Activated T-cell treated with anti-CD3 and anti-CD28 coated beads, Interleukin-2, amount 50 U/mL, for 24 hours (primary cell): Measurements from ENCODE around the gene GNA12.
A peak's percentile ranks its signal among the peaks of the same experiment; 100 is the strongest.

Experiments used
- DNase-seq: peaks from one replicate; pipeline ENCODE4 v3.0.0-alpha.2; 2020
- H3K27ac Mint-ChIP-seq: 2 replicates; pipeline ENCODE4 v1.8.0; 2020; ENCODE audit warnings: mild to moderate bottlenecking, mixed read lengths
- H3K27me3 Mint-ChIP-seq: 2 replicates; pipeline ENCODE4 v1.8.0; 2020; ENCODE audit warnings: mixed read lengths
- H3K36me3 Mint-ChIP-seq: 2 replicates; pipeline ENCODE4 v1.8.0; 2020; ENCODE audit warnings: low read depth, mixed read lengths
- H3K4me1 Mint-ChIP-seq: 2 replicates; pipeline ENCODE4 v1.8.0; 2020; ENCODE audit warnings: low read depth, mixed read lengths
- H3K4me3 Mint-ChIP-seq: 2 replicates; pipeline ENCODE4 v1.8.0; 2020; ENCODE audit warnings: mild to moderate bottlenecking, moderate library complexity, mixed read lengths
- H3K9me3 Mint-ChIP-seq: 2 replicates; pipeline ENCODE4 v1.8.0; 2020; ENCODE audit warnings: mixed read lengths

The GNA12 gene

DNA sequence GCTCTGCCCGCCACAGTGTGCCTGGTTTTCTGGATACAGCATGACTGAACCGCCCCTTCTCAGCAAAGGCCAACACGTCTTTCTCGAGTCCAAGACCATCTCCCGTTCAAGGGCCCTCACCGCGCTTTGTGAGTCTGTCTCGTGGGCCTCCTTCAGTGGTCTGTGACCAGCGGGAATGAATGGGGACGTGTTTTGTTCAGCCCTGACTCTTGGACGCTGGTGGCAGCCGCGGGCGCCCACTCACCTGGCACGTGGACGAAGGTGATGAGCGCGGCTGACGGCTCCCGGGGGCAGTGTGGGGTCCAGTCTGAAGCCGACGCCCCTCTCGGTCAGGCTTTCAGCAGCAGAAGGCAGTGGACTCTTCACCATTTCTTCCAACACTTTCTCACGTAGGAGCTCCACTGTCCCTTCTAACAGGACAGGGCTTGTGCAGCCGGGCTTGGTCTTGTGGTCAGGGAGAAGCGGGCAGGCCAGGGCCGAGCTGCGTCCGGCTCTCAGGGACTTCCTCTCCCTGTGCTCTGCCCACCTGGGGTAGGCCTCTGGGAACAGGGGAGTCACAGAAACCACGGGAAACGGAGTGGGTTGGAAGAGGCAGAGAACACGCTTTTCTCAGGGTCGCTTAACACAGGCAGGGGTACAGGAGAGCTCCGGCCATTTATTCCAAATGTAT is 125.7 kb downstream of the GNA12 start:
- no peak overlapping the region for H3K4me3 Mint-ChIP-seq
- no peak overlapping the region for H3K27ac Mint-ChIP-seq
- H3K4me1 Mint-ChIP-seq: peaks cover 69% of the 10 kb centered on the region
- DNase-seq: no peak
- H3K27me3 Mint-ChIP-seq: peaks cover 25% of the 10 kb centered on the region
- H3K9me3 Mint-ChIP-seq: no peaks in the 10 kb centered on the region
- H3K36me3 Mint-ChIP-seq: peaks cover 4% of the 10 kb centered on the region

- Mint-ChIP-seq H3K27ac (peak overlapping the region; percentile 33), H3K36me3 (no peaks in the 10 kb centered on the region), H3K27me3 (peaks cover 26% of the 10 kb centered on the region), H3K4me3 (no peak overlapping the region), H3K4me1 (peaks cover 70% of the 10 kb centered on the region), H3K9me3 (no peaks in the 10 kb centered on the region)
- DNase-seq: no peak
Observed at GRCh38 chr7:2717293-2718261, 126.5 kb downstream of the GNA12 start.

- DNase-seq: no peak
- no peak overlapping the region for H3K4me3 Mint-ChIP-seq
- no peak overlapping the region for H3K27ac Mint-ChIP-seq
- H3K36me3 Mint-ChIP-seq: no peaks in the 10 kb centered on the region
- H3K9me3 Mint-ChIP-seq: no peaks in the 10 kb centered on the region
- peaks cover 26% of the 10 kb centered on the region for H3K27me3 Mint-ChIP-seq
- peaks cover 70% of the 10 kb centered on the region for H3K4me1 Mint-ChIP-seq
Observed at GRCh38 chr7:2716906-2717292, 127.2 kb downstream of the GNA12 start.

DNA sequence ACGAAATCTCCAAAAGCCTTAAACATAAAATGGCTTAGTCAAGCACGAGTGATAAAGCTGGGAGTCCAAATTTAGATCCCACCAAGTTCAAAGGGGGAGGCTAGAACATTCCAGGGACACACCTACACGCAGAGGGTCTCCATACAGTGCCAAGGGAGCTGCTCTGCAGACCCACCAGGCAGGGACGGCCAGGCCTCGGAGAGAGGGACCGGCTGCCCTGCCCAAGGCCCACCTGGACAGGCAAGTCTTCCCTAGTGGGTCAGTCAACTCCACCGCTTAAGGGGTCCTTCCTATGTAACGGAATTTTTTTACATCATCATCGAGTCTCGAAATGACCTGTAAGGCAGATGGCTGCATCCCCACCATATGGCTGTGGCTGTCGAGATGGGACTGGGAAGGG is 127.6 kb downstream of the GNA12 start:
- Mint-ChIP-seq H3K27me3 (peaks cover 26% of the 10 kb centered on the region), H3K4me1 (peaks cover 70% of the 10 kb centered on the region), H3K27ac (no peak overlapping the region), H3K4me3 (no peak overlapping the region), H3K9me3 (no peaks in the 10 kb centered on the region), H3K36me3 (no peaks in the 10 kb centered on the region)
- no peak for DNase-seq

DNA sequence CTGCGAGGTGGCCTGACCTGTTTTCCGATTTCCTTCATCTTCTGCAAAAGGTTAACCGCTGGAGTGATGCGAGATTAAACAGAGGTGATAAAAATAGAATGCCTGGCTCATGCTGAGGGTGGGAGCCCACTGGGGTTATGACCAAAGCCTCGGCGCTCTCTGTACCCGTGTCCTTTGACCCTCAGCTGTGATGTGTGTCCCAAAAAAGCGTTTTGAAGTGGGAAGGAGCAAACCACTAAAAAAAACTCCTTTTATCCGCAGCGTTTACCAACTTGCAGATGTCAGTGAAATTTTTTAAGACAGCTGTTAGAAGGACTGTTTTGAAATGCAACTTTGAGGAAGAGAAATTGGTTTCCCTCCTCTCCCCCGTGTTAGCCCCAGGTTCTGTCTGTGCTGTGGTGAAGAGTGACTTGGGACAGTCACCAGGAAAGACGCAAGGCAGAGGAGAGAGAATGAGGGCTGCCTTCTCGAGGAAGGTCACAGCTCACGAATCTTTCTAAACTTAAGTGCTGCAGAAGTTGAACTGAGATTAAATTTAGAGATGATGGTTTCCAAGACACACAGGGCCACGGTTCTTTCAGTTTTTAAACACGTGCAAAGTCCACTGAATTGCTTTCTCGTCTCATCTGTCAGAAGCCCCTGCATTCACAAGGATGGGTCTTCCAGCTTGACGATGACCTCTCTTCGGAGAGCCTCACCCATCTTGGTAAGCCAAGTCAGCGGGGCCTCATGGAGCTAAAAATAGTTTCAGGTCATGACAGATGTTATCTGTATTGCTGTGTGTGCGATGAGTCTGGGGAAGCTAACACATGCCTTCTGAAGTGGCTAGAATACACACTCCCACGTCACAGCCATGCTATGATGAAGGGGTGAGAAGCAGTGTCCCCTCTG is 128.5 kb downstream of the GNA12 start:
- peak overlapping the region; percentile 46 for H3K4me3 Mint-ChIP-seq
- peaks cover 70% of the 10 kb centered on the region for H3K4me1 Mint-ChIP-seq
- H3K9me3 Mint-ChIP-seq: no peaks in the 10 kb centered on the region
- DNase-seq: peak; percentile 57
- H3K27me3 Mint-ChIP-seq: peaks cover 26% of the 10 kb centered on the region
- no peaks in the 10 kb centered on the region for H3K36me3 Mint-ChIP-seq
- peak overlapping the region; percentile 76 for H3K27ac Mint-ChIP-seq

GRCh38 chr7:2714636-2715035 is 129.5 kb downstream of the GNA12 start:
- H3K27me3 Mint-ChIP-seq: peaks cover 26% of the 10 kb centered on the region
- no peak for DNase-seq
- H3K36me3 Mint-ChIP-seq: no peaks in the 10 kb centered on the region
- H3K4me3 Mint-ChIP-seq: no peak overlapping the region
- H3K4me1 Mint-ChIP-seq: peaks cover 73% of the 10 kb centered on the region
- no peaks in the 10 kb centered on the region for H3K9me3 Mint-ChIP-seq
- no peak overlapping the region for H3K27ac Mint-ChIP-seq

DNA sequence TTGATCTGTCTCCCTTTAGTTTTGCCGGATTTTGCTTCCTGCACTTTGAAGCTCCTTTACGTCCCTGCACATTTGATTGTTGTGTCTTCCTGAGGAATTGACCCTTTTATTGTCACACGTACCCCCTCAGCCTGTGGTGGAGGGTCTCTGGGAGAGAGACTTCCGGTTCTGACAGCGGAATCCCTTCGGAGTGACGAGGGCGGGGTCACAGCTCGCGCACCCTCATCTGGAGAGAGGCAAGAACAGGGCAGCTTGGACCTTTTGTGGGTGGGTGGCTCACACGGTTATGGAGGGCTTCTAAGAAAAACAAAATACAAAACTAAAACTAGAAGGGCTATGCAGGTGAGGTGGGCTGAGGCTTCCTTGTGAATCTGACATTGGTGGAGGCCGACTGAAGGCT is 130.1 kb downstream of the GNA12 start:
- no peak for DNase-seq
- Mint-ChIP-seq H3K4me3 (no peak overlapping the region), H3K9me3 (no peaks in the 10 kb centered on the region), H3K36me3 (no peaks in the 10 kb centered on the region), H3K27me3 (peaks cover 26% of the 10 kb centered on the region), H3K27ac (no peak overlapping the region), H3K4me1 (peaks cover 69% of the 10 kb centered on the region)

- H3K4me1 Mint-ChIP-seq: peaks cover 63% of the 10 kb centered on the region
- DNase-seq: no peak
- no peak overlapping the region for H3K27ac Mint-ChIP-seq
- H3K36me3 Mint-ChIP-seq: no peaks in the 10 kb centered on the region
- no peaks in the 10 kb centered on the region for H3K9me3 Mint-ChIP-seq
- H3K27me3 Mint-ChIP-seq: peaks cover 26% of the 10 kb centered on the region
- no peak overlapping the region for H3K4me3 Mint-ChIP-seq
Observed at GRCh38 chr7:2713370-2713769, 130.7 kb downstream of the GNA12 start.

- DNase-seq: no peak
- Mint-ChIP-seq H3K4me1 (peaks cover 50% of the 10 kb centered on the region), H3K27ac (no peak overlapping the region)
Observed at GRCh38 chr7:2711895-2712675, 132.0 kb downstream of the GNA12 start.

GRCh38 chr7:2710901-2711551 is 133.1 kb downstream of the GNA12 start:
- H3K27ac Mint-ChIP-seq: peak overlapping the region; percentile 15
- H3K9me3 Mint-ChIP-seq: no peaks in the 10 kb centered on the region
- no peak for DNase-seq
- peaks cover 23% of the 10 kb centered on the region for H3K27me3 Mint-ChIP-seq
- no peaks in the 10 kb centered on the region for H3K36me3 Mint-ChIP-seq
- H3K4me1 Mint-ChIP-seq: peaks cover 39% of the 10 kb centered on the region
- H3K4me3 Mint-ChIP-seq: peak overlapping the region; percentile 2

More at GRCh38 chr7:2711895-2712675, 132.0 kb downstream of the GNA12 start:
- Mint-ChIP-seq H3K27me3 (peaks cover 26% of the 10 kb centered on the region), H3K4me3 (no peak overlapping the region), H3K9me3 (no peaks in the 10 kb centered on the region), H3K36me3 (no peaks in the 10 kb centered on the region)

- peak overlapping the region; percentile 40 for H3K27ac Mint-ChIP-seq
- no peaks in the 10 kb centered on the region for H3K9me3 Mint-ChIP-seq
- DNase-seq: peak; percentile 57
- peaks cover 32% of the 10 kb centered on the region for H3K4me1 Mint-ChIP-seq
- H3K36me3 Mint-ChIP-seq: no peaks in the 10 kb centered on the region
- peak overlapping the region; percentile 49 for H3K4me3 Mint-ChIP-seq
- peaks cover 20% of the 10 kb centered on the region for H3K27me3 Mint-ChIP-seq
Observed at GRCh38 chr7:2710286-2710655, 133.8 kb downstream of the GNA12 start.

DNA sequence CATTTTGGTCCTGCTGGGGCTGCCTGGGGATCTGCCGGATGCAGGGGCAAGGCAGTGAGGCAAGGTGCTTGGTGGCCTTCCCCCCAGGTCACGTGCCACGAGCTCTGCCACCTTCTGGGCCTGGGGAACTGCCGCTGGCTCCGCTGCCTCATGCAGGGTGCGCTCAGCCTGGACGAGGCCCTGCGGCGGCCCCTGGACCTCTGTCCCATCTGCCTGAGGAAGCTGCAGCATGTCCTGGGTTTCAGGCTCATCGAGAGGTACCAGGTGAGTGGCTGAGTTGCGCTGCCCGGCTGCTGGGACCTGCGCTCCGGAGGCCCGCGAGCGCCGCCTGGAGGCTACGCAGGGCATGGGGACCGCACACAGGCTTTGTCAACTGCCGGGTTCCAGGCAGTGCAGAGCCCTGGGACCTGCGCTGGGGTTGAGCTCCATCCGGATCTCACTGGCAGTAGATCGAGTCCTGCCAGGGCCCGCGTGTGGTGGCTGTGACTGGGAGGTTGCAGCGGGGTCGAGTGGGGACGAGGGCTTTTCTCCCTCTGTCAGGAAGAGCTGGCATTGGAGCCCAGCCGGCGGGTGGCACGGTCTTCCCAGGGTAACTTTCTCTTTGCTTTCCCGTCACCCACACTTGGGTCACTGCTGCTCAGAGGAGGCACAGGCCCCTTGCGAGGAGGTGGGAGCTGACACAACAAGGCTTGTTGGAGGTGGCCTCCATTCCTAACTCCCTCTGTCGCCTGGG is 134.4 kb downstream of the GNA12 start:
- Mint-ChIP-seq H3K4me1 (peaks cover 26% of the 10 kb centered on the region), H3K27ac (peak overlapping the region; percentile 40), H3K4me3 (peak overlapping the region; percentile 49), H3K36me3 (no peaks in the 10 kb centered on the region), H3K27me3 (peaks cover 14% of the 10 kb centered on the region), H3K9me3 (no peaks in the 10 kb centered on the region)
- peak; percentile 87 for DNase-seq
